DND-41 (cell line): ENCODE data around the gene NCOA3.

ENCODE experiments used
- EZH2 ChIP-seq: IDR thresholded peaks from 3 replicates; pipeline ENCODE4 v1.6.1; 2012; ENCODE audit warnings: borderline replicate concordance, low read depth, mild to moderate bottlenecking, moderate library complexity, low read length, inconsistent platforms; ENCODE audit not compliant: severe bottlenecking
- TF ChIP-seq, protein P1 (sequence below): IDR thresholded peaks from 2 replicates; pipeline ENCODE4 v1.5.1; 2012; ENCODE audit warnings: borderline replicate concordance, low read length, moderate library complexity, mild to moderate bottlenecking; ENCODE audit not compliant: poor library complexity, severe bottlenecking; ENCODE audit errors: extremely low read depth

DNA sequence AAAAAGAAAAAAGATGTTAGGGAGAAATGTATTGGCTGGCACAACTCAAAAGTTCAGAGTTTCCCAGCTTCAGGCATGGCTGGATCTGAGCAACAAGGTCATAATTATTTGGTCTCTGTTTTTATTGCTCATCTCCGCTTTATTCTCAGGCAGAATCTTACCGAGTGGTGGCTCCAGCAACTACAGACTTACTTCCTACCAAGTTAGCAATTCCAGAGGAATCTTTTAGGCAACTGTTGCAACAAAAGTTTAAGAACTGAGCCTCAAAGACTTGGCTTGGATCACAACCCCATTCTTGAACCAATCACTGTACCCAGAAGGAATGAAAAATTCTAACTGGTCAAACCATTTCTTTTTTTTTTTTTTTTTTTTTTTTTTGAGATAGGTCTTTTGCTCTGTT is 35.5 kb upstream of the NCOA3 start:
- TF ChIP-seq, protein P1, sequence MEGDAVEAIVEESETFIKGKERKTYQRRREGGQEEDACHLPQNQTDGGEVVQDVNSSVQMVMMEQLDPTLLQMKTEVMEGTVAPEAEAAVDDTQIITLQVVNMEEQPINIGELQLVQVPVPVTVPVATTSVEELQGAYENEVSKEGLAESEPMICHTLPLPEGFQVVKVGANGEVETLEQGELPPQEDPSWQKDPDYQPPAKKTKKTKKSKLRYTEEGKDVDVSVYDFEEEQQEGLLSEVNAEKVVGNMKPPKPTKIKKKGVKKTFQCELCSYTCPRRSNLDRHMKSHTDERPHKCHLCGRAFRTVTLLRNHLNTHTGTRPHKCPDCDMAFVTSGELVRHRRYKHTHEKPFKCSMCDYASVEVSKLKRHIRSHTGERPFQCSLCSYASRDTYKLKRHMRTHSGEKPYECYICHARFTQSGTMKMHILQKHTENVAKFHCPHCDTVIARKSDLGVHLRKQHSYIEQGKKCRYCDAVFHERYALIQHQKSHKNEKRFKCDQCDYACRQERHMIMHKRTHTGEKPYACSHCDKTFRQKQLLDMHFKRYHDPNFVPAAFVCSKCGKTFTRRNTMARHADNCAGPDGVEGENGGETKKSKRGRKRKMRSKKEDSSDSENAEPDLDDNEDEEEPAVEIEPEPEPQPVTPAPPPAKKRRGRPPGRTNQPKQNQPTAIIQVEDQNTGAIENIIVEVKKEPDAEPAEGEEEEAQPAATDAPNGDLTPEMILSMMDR, result no peak
- TF ChIP-seq EZH2, result no peak
